Testis (tissue), 2 donors: Measurements from ENCODE around the gene SUSD6.

Experiments
- CTCF ChIP-seq, 3 experiments: fragments of 450-650 bp in 2 of 3; fragments of 200-600 bp in 1 of 3; sonication (generic) in 1 of 3; IDR thresholded peaks; one replicate each; pipeline ENCODE4 v1.5.1; 2016 to 2019; ENCODE audit warnings: antibody characterized with exemption in 3 of 3, mild to moderate bottlenecking in 2 of 3, moderate library complexity in 1 of 3
- POLR2A ChIP-seq: fragments of 450-650 bp; IDR thresholded peaks from one replicate; pipeline ENCODE4 v1.6.1; 2017; ENCODE audit warnings: antibody characterized with exemption, mild to moderate bottlenecking, moderate library complexity

GRCh38 chr14:69663300-69663643 lies 51.9 kb downstream of the SUSD6 start:
- no peak for TF ChIP-seq CTCF (IDR thresholded peaks at IDR 0.05)
- no peak for TF ChIP-seq POLR2A
